Upper lobe of left lung (tissue), 4 donors: Measurements from ENCODE around the gene VWA8.

Source experiments
- POLR2A ChIP-seq, 4 donors: fragments of 450-650 bp; IDR thresholded peaks; one replicate each; pipeline ENCODE4 v1.5.1; 2016 to 2017; ENCODE audit warnings: antibody characterized with exemption in 4 of 4, mild to moderate bottlenecking in 2 of 4
- POLR2AphosphoS5 ChIP-seq, 2 donors: sonication (generic); formaldehyde crosslinking; IDR thresholded peaks; one replicate each; pipeline ENCODE4 v1.5.1; 2017; ENCODE audit warnings: antibody characterized with exemption in 2 of 2
- TF ChIP-seq, protein P1 (sequence below), 6 experiments: fragments of 450-650 bp in 4 of 6; fragments of 200-600 bp in 2 of 6; sonication (generic) in 2 of 6; IDR thresholded peaks; one replicate each; pipeline ENCODE4 v1.5.1; 2016 to 2019; ENCODE audit warnings: antibody characterized with exemption in 6 of 6

GRCh38 chr13:41644742-41645141 lies 316.2 kb downstream of the VWA8 start:
- TF ChIP-seq, protein P1, sequence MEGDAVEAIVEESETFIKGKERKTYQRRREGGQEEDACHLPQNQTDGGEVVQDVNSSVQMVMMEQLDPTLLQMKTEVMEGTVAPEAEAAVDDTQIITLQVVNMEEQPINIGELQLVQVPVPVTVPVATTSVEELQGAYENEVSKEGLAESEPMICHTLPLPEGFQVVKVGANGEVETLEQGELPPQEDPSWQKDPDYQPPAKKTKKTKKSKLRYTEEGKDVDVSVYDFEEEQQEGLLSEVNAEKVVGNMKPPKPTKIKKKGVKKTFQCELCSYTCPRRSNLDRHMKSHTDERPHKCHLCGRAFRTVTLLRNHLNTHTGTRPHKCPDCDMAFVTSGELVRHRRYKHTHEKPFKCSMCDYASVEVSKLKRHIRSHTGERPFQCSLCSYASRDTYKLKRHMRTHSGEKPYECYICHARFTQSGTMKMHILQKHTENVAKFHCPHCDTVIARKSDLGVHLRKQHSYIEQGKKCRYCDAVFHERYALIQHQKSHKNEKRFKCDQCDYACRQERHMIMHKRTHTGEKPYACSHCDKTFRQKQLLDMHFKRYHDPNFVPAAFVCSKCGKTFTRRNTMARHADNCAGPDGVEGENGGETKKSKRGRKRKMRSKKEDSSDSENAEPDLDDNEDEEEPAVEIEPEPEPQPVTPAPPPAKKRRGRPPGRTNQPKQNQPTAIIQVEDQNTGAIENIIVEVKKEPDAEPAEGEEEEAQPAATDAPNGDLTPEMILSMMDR (IDR thresholded peaks at IDR 0.05), result no peak
- no peak for TF ChIP-seq POLR2AphosphoS5 (IDR thresholded peaks at IDR 0.05)
- no peak for TF ChIP-seq POLR2A (IDR thresholded peaks at IDR 0.05)
